Hematopoietic multipotent progenitor cell (in vitro differentiated cells): Measurements from ENCODE around the gene GCLM. TPM values are rescaled to one million over a fixed set of nuclear protein-coding genes. Genes with fewer than 3 reads are reported as not detected.
"Not testable (repeated sequence)": the region's sequence is repeated elsewhere in the genome, so short reads cannot be mapped to it uniquely, and the experiment has no call there.

Source experiments
- DNase-seq, 3 donors: peaks; one replicate each; pipeline ENCODE4 v3.0.0-alpha.2; 2011 to 2015; ENCODE audit warnings: low read depth in 2 of 3, low spot score in 2 of 3
- total RNA-seq: library from RNA; depleted of rRNA; stranded (reverse); fragments of >200 nt; gene quantifications from one replicate; pipeline ENCODE4 v1.2.3, GENCODE V29; 2012

GCLM gene, protein sequence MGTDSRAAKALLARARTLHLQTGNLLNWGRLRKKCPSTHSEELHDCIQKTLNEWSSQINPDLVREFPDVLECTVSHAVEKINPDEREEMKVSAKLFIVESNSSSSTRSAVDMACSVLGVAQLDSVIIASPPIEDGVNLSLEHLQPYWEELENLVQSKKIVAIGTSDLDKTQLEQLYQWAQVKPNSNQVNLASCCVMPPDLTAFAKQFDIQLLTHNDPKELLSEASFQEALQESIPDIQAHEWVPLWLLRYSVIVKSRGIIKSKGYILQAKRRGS
- total RNA-seq = 3.8 TPM

DNA sequence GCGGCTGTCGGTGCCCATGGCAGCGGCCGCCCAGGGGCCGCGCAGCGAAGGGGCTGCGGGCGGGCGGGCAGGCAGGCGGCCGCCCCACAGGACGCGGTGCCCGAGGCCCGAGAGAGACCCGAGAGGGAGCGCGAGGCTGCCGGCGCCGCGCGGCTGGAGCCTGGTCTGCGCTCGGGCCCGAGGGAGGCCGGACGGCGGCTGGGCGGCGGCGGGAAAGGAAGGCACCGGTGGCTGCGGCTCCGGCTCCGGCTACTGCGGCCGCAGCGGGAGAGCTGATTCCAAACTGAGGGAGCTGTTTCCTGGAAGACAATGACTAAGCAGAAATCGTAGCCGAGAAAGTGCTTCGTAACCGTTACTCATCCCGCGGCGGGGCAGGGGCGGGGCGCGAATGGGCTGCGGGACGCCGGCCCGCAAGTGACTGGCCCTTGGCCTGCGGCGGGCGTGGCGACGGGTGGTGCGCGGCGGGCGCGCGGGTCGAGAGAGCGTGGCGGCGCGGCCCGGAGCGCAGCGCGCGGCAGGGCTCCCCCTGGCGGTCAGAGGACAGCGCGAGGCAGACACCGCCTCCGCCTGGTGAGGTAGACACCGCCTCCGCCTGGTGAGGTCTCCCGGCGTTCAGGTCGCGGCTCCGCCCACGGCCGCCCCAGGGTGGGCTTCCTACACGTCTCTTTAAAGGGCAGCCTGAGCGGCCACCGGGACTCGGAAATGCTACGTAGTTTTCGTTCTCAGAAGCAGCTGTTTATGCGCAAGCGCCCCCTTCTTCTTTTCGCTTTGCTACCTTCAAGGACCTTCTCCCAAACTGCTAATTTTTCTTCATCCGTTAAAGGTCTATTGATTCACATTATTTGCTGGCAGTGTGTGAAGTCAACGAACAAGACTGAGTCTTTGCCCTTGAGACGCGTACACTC is at the start of gene GCLM:
Gene GCLM, minus strand, starts transcription at position 285 of the 905 bp plus-strand sequence. Its CDS starts 267 bp downstream, at position 18.
- peak; percentile 89 to 97 (median 94) for DNase-seq

DNA sequence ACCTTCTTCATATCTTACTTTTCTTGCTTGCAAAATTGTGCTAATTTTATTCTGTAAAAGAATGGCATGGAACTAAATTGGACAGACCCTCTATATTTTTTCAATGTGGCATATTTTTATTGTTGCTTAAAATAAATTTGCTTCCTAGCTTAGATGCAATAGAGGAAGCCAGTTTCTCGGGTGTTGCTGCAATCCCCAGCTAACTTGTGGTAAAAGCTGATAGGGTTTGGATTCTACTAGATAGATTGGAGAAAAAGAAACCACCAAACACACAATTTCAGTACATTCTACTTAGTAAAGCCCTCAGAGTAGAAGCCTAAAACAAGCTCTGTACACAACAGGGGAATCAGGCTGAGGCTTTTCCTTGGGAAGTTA is 49.5 kb upstream of the GCLM start:
- no peak for DNase-seq

GRCh38 chr1:93958032-93958725 is 48.9 kb upstream of the GCLM start:
- DNase-seq = no peak

DNA sequence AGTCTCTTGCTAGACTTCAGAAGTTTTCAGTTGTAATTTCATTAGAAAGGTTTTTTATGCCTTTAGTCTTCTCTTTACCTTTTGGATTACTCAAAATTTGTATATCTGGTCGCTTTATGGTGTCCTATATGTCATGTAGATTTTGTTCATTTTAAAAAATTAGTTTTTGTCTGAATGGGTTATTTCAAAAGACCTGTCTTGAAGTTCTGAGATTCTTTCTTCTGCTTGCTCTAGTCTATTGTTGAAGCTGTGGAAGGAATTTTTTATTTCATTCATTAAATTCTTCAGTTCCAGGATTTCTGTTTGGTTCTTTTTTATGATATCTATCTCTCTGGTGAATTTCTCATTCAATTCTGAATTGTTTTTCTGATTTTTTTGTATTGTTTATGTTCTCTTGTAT is 46.5 kb upstream of the GCLM start:
- no peak for DNase-seq

DNA sequence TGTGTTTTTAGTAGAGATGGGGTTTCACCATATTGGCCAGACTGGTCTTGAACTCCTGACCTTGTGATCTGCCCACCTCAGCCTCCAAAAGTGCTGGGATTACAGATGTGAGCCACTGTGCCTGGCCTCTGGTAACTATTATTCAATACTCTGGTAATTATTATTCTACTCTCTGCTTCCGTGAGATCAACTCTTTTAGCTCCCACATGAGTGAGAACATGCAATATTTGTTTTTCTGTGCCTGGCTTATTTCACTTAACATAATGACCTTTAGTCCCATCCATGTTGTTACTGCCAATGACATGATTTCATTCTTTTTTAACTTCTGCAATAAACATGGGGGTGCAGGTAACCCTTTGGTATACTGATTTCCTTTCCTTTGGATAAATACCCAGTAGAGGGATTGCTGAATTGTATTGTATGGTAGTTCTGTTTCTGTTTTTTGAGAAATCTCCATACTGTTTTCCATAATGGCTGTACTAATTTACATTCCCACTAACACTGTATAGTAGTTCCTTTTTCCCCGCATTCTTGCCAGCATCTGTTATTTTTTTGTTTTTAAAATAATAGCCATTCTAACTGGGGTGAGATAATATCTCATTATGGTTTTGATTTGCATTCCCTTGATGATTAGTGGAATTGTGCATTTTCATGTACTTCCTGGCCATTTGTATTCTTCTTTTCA is 37.9 kb upstream of the GCLM start:
- not testable (repeated sequence) for DNase-seq

GRCh38 chr1:93938461-93939145 is 29.4 kb upstream of the GCLM start:
- DNase-seq = no peak

GRCh38 chr1:93937997-93938396 is 28.8 kb upstream of the GCLM start:
- no peak for DNase-seq

GRCh38 chr1:93925206-93925605 is 16.0 kb upstream of the GCLM start:
- no peak for DNase-seq

GRCh38 chr1:93919780-93920179 is 10.6 kb upstream of the GCLM start:
- no peak for DNase-seq

DNA sequence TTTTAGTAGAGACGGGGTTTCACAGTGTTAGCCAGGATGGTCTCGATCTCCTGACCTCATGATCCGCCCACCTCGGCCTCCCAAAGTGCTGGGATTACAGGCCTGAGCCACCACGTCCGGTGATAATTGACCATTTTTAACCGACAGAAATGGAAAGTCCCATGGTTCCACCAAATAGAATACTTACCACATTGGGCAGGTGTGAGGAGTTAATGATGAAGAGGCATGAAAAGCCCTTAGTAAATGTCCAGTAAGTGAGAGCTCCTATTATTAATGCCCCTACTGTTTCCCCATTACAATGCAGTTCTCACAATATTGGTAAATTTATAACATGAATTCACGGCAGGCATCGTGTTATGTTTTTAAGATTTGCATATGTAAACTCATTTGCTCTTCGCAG is 8.1 kb upstream of the GCLM start:
- DNase-seq = no peak

DNA sequence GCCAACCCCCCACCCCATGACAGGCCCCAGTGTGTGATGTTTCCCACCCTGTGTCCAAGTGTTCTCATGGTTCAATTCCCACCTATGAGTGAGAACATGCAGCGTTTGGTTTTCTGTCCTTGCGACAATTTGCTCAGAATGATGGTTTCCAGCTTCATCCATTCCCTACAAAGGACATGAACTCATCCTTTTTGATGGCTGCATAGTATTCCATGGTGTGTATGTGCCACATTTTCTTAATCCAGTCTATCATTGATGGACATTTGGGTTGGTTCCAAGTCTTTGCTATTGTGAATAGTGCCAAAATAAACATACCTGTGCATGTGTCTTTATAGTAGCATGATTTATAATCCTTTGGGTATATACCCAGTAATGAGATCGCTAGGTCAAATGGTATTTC is 1.6 kb upstream of the GCLM start:
- not testable (repeated sequence) for DNase-seq

DNA sequence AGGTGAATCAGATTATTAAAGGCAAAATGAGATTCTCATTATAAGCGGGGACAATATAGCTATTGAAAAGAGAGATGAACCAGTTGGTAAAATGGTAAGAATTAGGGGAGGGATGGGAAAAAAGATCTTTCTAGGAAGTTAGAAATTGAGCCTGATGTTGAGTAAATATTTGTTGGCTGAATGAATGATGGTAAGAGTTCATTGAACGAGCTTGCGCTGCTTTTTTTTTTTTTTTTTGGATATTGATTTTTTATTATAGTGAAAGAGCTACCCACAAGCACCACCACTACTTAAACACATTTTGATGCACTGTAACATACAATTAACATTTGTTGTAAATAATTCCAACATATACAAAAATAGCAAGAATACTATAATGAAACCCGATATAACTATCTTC is 1.1 kb upstream of the GCLM start:
- no peak for DNase-seq

DNA sequence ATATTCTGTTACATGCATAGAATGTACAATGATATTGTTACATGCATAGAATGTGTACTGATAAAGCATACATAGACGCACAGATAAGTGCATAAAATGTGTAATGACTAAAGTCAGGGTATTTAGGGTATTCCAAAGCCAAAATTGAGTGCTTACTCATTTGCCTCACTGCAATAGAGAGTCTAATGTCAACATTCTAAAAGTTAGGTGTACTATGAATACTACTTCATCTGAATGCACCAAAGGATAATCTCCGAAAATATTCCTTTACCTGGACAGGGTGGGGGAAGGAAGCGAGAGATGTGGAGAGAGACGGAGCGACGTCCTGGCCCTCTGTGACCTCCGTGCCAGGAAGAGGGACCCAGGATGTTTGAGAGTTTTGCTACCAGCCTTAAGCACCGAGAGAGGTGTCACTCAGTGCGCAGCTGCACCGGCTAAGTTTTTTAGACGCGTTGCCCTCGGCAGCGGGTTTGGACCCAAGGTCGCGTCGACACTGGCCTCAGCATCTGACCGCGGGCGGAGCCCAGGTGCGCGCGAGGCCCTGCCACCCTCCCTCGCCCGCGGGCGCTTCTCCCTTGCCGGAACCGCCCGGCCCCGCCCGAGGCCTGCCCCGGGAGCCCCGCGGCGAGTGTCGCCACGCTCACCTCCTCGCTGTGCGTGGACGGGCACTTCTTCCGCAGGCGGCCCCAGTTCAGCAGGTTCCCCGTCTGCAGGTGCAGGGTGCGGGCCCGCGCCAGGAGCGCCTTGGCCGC is 660 bp downstream of the GCLM start:
- DNase-seq = peak in 2 of 3 donors; percentile 41 to 46

GRCh38 chr1:93907718-93908117 is 1.5 kb downstream of the GCLM start:
- DNase-seq = no peak

DNA sequence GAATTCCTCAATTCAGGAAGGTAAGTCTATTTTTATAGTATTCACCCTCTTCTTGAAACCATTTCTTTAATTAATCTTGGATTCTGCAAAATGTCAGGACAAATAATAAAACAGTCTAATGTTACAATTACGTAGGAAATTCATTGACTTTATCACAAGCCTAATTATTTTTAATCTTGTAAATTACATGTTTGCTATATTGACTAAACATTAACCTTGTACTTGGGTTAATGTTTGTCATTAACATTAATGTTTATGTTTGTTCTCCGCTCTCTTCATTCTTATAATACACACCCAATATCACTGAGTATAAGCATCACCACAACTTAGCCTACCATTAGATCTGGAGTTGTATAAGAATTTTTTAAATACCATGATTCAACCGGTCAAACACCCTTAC is 2.8 kb downstream of the GCLM start:
- no peak for DNase-seq

GRCh38 chr1:93905734-93906133 is 3.5 kb downstream of the GCLM start:
- DNase-seq = no peak

GRCh38 chr1:93905051-93905450 is 4.2 kb downstream of the GCLM start:
- no peak for DNase-seq

DNA sequence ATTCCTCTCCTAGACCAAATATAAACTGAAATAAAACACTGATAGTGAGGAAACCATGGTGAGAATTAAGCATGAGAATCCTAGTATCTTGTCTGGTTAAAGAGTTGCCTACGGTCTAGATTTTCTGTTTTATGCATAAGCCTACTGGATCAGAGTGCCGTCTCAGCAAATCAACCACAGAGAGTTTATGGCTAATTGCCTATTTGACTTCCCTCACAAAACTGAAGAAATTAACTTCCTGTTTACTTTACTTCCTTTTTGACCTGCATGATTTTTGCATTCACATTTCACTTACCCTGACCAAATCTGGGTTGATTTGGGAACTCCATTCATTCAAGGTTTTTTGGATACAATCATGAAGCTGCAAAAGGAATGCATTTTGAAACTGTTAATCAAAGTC is 5.0 kb downstream of the GCLM start:
- DNase-seq = peak in 1 of 3 donors; percentile 38

- DNase-seq = no peak
These were observed 8.3 kb downstream of the GCLM start for GRCh38 chr1:93900723-93901504.
